Stomach (tissue), 9 donors: ENCODE results near the gene JAKMIP1. TPM values are rescaled to one million over a fixed set of nuclear protein-coding genes. Genes with fewer than 3 reads are reported as not detected.

Experiments
- DNase-seq, 2 donors: peaks; one replicate each; pipeline versions ENCODE4 v3.0.0 to v3.0.0-alpha.2; 2013 to 2019
- H3K27ac ChIP-seq, 5 donors: fragments of 200-600 bp in 4 of 5; sonication (generic) in 4 of 5; one replicate each; pipeline ENCODE4 v1.5.1; 2013 to 2019; ENCODE audit warnings: mild to moderate bottlenecking in 1 of 5, moderate library complexity in 1 of 5
- H3K27me3 ChIP-seq, 3 donors: fragments of 200-600 bp; sonication (generic); one replicate each; pipeline ENCODE4 v1.5.1; 2017 to 2019; ENCODE audit warnings: mixed run types in 1 of 3
- H3K36me3 ChIP-seq, 4 donors: fragments of 200-600 bp; sonication (generic); 1 replicate in 3 of 4; 2 replicates in 1 of 4; pipeline ENCODE4 v1.5.1; 2016 to 2019
- H3K4me1 ChIP-seq, 4 donors: fragments of 200-600 bp; sonication (generic); one replicate each; pipeline ENCODE4 v1.5.1; 2016 to 2019
- H3K4me3 ChIP-seq, 4 donors: fragments of 200-600 bp; sonication (generic) in 3 of 4; one replicate each; pipeline ENCODE4 v1.5.1; 2016 to 2019; ENCODE audit warnings: mild to moderate bottlenecking in 1 of 4
- H3K9me3 ChIP-seq, 4 donors: fragments of 200-600 bp; sonication (generic); one replicate each; pipeline ENCODE4 v1.5.1; 2016 to 2019
- EP300 ChIP-seq: sonication (generic); formaldehyde crosslinking; IDR thresholded peaks from one replicate; pipeline ENCODE4 v1.6.1; 2017; ENCODE audit warnings: antibody characterized with exemption
- POLR2A ChIP-seq, 4 donors: fragments of 450-650 bp; IDR thresholded peaks; one replicate each; pipeline ENCODE4 v1.6.1; 2016; ENCODE audit warnings: antibody characterized with exemption in 4 of 4, control low read depth in 2 of 4, mild to moderate bottlenecking in 1 of 4, moderate library complexity in 1 of 4
- POLR2AphosphoS5 ChIP-seq, 3 donors: sonication (generic); formaldehyde crosslinking; IDR thresholded peaks; one replicate each; pipeline ENCODE4 v1.6.1; 2016; ENCODE audit warnings: antibody characterized with exemption in 3 of 3
- WGBS, 5 donors: extraction: QIAGEN DNeasy Blood & Tissue Kit in 3 of 5; methylation state at CpG; one replicate each; pipeline versions ENCODE4 v1.1.5 to v1.1.7; 2013 to 2018; 5-methylcytosine and 5-hydroxymethylcytosine counted together
- intact Hi-C: fragments of 100-400 bp; cut with DNase I; formaldehyde crosslinking; loops from one replicate; pipeline ENCODE4 v1.15.1; 2023; ENCODE audit warnings: low total_unique reads
- polyA plus RNA-seq, 3 donors: library from polyadenylated mRNA; stranded (reverse); fragments of 200-250 nt; gene quantifications; one replicate each; pipeline ENCODE4 v1.2.3, GENCODE V29; 2013
- total RNA-seq, 5 donors: library from RNA; depleted of rRNA; stranded (reverse); fragments of >200 nt; gene quantifications; one replicate each; pipeline versions ENCODE4 v1.1.0 to v1.2.3, GENCODE V29; 2014 to 2016
- TF ChIP-seq, protein P1 (sequence below), 7 experiments: fragments of 450-650 bp in 4 of 7; fragments of 200-600 bp in 3 of 7; sonication (generic) in 3 of 7; IDR thresholded peaks; one replicate each; pipeline ENCODE4 v1.5.1; 2016 to 2019; ENCODE audit warnings: antibody characterized with exemption in 7 of 7, control low read depth in 2 of 7, mild to moderate bottlenecking in 1 of 7
- donor health status: healthy with polysubstance abuse.
- donor health status: Bipolar disorder and iron deficiency.
- donor health status: healthy.

The JAKMIP1 gene
- total and polyA plus RNA-seq, 8 donors, result 0.18 to 10.3 (median 0.54) TPM; not detected in 2

DNA sequence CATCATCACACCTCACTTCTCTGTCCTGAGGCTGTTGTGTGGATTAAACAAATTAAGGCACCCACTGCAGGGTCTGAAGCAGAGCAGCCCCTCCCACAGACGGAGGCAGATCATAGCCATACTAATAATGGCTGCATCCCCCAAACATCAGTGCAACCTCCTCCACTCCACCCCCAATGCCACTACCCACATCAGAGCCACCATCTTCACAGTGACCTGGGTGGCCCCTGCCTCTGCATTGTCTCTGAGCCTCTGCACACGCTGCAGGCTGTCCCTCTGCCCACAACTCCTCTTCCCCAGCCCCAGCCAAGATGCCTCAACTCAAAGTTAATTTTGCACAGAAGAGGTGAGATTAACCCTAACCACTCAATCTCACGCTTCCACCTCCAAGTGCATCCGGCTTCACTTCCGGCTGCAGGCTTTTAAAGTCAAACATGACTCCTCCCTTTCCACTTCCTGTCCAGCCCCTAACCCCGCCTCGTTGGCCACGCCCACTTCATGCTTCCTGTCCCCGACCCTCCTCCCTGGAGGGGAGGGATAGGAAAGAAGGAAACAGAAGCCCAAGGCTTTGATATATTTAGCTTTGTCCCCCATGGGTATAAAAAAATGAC, 22.7 kb downstream of the JAKMIP1 start:
- no peak overlapping the region for H3K4me3 ChIP-seq
- H3K27ac ChIP-seq, result no peak overlapping the region
- no peaks in the 10 kb centered on the region for H3K36me3 ChIP-seq
- H3K9me3 ChIP-seq, result peaks cover 0 to 11% (median 7%) of the 10 kb centered on the region in 4 donors
- intact Hi-C loops, result no loop called here
- WGBS, 5 donors, result 37 to 48% (median 41%) methylated on average over 8 to 9 of the region's 9 CpGs
- H3K4me1 ChIP-seq, result no peaks in the 10 kb centered on the region
- peaks cover 0 to 8% (median 0%) of the 10 kb centered on the region in 3 donors for H3K27me3 ChIP-seq
- DNase-seq, result peak in 1 of 2 donors; percentile 50
- no peak for TF ChIP-seq POLR2A (IDR thresholded peaks at IDR 0.05)
- no peak for TF ChIP-seq EP300
- TF ChIP-seq, protein P1, sequence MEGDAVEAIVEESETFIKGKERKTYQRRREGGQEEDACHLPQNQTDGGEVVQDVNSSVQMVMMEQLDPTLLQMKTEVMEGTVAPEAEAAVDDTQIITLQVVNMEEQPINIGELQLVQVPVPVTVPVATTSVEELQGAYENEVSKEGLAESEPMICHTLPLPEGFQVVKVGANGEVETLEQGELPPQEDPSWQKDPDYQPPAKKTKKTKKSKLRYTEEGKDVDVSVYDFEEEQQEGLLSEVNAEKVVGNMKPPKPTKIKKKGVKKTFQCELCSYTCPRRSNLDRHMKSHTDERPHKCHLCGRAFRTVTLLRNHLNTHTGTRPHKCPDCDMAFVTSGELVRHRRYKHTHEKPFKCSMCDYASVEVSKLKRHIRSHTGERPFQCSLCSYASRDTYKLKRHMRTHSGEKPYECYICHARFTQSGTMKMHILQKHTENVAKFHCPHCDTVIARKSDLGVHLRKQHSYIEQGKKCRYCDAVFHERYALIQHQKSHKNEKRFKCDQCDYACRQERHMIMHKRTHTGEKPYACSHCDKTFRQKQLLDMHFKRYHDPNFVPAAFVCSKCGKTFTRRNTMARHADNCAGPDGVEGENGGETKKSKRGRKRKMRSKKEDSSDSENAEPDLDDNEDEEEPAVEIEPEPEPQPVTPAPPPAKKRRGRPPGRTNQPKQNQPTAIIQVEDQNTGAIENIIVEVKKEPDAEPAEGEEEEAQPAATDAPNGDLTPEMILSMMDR (IDR thresholded peaks at IDR 0.05), result no peak
- TF ChIP-seq POLR2AphosphoS5 (IDR thresholded peaks at IDR 0.05), result no peak

DNA sequence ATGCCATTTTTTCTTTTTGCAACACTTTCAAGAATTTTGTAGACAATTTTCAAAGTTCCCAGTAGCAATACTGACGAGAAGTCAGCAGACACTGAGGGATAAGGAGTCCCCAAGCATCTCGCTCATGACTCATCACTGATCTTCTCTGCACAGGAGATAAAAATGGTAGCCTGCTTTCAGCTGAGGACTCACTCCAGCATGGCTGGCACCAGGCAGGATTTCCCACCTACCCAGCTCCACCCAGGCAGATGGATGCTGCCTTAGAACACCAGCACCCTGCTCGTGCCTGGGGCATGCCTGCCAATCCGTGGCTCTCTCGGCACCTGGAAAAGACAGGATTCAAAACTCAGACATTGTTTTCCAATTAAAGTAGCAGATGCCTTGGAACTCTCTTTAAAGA, 24.9 kb downstream of the JAKMIP1 start:
- WGBS, 5 donors, result 83 to 94% (median 84%) methylated on average over 5 of the region's 5 CpGs
- Histone ChIP-seq H3K27ac (no peak overlapping the region), H3K4me3 (no peak overlapping the region), H3K9me3 (peaks cover 0 to 8% (median under 1%) of the 10 kb centered on the region in 4 donors), H3K4me1 (no peaks in the 10 kb centered on the region), H3K36me3 (no peaks in the 10 kb centered on the region), H3K27me3 (peaks cover 0 to 8% (median 0%) of the 10 kb centered on the region in 3 donors)
- no peak for DNase-seq
- no peak for TF ChIP-seq EP300
- intact Hi-C loops, result no loop called here

DNA sequence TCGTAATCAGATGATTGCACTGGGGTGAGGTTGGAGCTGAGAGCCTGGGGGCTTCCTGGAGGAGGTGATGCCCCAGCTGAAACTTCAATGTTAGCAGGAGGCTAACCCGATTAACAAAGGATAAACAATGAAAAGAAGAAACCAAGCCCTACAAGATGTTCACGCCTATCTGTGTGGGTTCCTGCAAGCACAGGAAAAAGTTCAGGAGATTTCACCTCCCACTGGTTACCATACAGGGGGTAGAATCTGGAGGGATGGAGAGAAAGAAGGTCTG, 27.5 kb downstream of the JAKMIP1 start:
- H3K27me3 ChIP-seq, result no peaks in the 10 kb centered on the region
- no peak for DNase-seq
- H3K27ac ChIP-seq, result no peak overlapping the region
- WGBS, 5 donors, result 51 to 67% (median 66%) methylated on average over 3 of the region's 3 CpGs
- H3K36me3 ChIP-seq, result no peaks in the 10 kb centered on the region
- intact Hi-C loops, result no loop called here
- TF ChIP-seq POLR2A (IDR thresholded peaks at IDR 0.05), result no peak
- TF ChIP-seq EP300, result no peak
- TF ChIP-seq, protein P1 (IDR thresholded peaks at IDR 0.05), result no peak
- no peak for TF ChIP-seq POLR2AphosphoS5 (IDR thresholded peaks at IDR 0.05)
- no peaks in the 10 kb centered on the region for H3K4me1 ChIP-seq
- H3K4me3 ChIP-seq, result no peak overlapping the region
- H3K9me3 ChIP-seq, result peaks cover 0 to 2% (median 0%) of the 10 kb centered on the region in 4 donors

DNA sequence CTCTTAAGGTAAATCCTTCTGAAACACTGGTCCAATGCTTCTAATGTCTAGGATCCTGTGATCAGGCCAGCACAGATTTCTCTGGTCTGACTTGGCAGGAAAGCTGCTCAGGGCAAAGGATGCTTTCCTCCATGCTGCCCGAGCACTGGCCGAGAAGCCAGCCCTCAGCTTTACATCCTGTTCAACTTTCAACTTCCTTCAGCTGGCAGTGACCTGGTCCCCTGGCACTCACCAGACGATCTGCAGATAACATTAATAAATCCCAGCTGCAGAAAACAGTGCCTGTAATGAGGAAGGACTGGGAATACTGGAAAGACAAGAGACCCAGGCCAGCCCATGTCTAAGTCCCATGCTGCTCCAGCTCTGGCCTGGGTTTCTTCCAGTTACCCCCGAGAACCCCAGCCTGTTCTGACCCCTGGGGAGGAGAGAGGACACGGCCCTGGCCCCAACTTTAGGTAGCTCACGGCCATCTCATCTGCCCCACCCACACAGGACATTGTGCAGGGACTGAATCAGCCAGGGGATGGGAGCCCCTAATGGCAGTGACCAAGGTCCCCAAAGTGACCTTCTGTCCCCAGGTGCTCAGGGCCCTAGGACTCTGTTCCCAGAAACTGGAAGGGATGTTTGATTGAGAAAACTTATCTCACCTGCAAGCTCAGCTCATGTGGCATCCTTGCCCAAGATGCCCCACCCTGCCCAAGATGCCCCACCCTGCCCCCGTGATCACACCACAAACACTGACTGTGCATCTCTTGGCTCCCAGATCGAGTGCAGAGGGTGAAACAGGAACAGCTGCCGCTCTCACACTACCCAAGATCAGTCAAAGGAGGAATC, 28.0 kb downstream of the JAKMIP1 start:
- intact Hi-C loops, result no loop called here
- Histone ChIP-seq H3K27ac (no peak overlapping the region), H3K27me3 (no peaks in the 10 kb centered on the region), H3K36me3 (no peaks in the 10 kb centered on the region), H3K4me3 (no peak overlapping the region), H3K9me3 (no peaks in the 10 kb centered on the region), H3K4me1 (no peaks in the 10 kb centered on the region)
- peak in 1 of 2 donors; percentile 43 for DNase-seq
- WGBS, 5 donors, result 33 to 53% (median 43%) methylated on average over 8 to 9 of the region's 9 CpGs
- TF ChIP-seq POLR2A (IDR thresholded peaks at IDR 0.05) (no peak), POLR2AphosphoS5 (IDR thresholded peaks at IDR 0.05) (no peak), EP300 (no peak)
- TF ChIP-seq, protein P1 (IDR thresholded peaks at IDR 0.05), result no peak

DNA sequence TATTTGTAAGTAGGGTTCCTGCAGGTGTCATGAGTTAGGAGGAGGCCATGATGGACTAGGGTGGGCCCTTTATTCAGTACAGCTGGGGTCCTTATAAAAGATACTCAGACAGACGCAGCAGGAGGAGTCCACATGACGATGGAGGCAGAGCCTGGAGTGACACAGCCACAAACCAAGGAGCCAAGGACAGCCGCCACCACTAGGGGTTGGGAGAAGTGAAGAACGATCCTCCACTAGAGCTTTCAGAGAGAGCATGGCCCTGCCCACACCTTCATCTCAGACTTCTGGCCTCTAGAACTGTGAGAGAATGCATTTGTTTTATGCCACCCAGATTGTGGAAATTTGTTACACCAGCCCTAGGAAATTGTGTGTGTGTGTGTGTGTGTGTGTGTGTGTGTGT, 31.1 kb downstream of the JAKMIP1 start:
- peaks cover 0 to 6% (median 4%) of the 10 kb centered on the region in 4 donors for H3K9me3 ChIP-seq
- H3K36me3 ChIP-seq, result no peaks in the 10 kb centered on the region
- intact Hi-C loops, result no loop called here
- H3K27ac ChIP-seq, result no peak overlapping the region
- no peaks in the 10 kb centered on the region for H3K27me3 ChIP-seq
- no peak overlapping the region for H3K4me3 ChIP-seq
- no peaks in the 10 kb centered on the region for H3K4me1 ChIP-seq
- WGBS, 5 donors, result 81 to 92% (median 86%) methylated on average over 4 of the region's 4 CpGs
- TF ChIP-seq EP300 (no peak), POLR2AphosphoS5 (IDR thresholded peaks at IDR 0.05) (no peak), POLR2A (IDR thresholded peaks at IDR 0.05) (no peak)
- TF ChIP-seq, protein P1 (IDR thresholded peaks at IDR 0.05), result no peak
- DNase-seq, result no peak
